ENCODE results near the gene LYZL2.
"Not testable (repeated sequence)": the region's sequence is repeated elsewhere in the genome, so short reads cannot be mapped to it uniquely, and the experiment has no call there.

The LYZL2 gene

GRCh38 chr10:30637881-30638467 lies 8.4 kb upstream of the LYZL2 start:
- no peaks in the 10 kb centered on the region for H3K27me3 ChIP-seq (ENCODE audit: control insufficient read depth, insufficient read depth, low read length)
- H3K27ac ChIP-seq (ENCODE audit: low read depth, low read length), result no peak overlapping the region
- H3K4me3 ChIP-seq (ENCODE audit: low read depth, low read length), result no peak overlapping the region
- H3K36me3 ChIP-seq (ENCODE audit: control insufficient read depth, insufficient read depth, low read length), result no peaks in the 10 kb centered on the region
- H3K9me3 ChIP-seq (ENCODE audit: control insufficient read depth, insufficient read depth, low read depth, low read length), result no peaks in the 10 kb centered on the region
- H3K4me1 ChIP-seq (ENCODE audit: control insufficient read depth, insufficient read depth, low read length), result no peaks in the 10 kb centered on the region
- no peak overlapping the region for H3K9ac ChIP-seq (ENCODE audit: low read length)

GRCh38 chr10:30631188-30631587 lies 1.6 kb upstream of the LYZL2 start:
- Histone ChIP-seq H3K36me3 (ENCODE audit: control insufficient read depth, insufficient read depth, low read length) (no peaks in the 10 kb centered on the region), H3K4me3 (ENCODE audit: low read depth, low read length) (no peak overlapping the region), H3K27me3 (ENCODE audit: control insufficient read depth, insufficient read depth, low read length) (no peaks in the 10 kb centered on the region), H3K4me1 (ENCODE audit: control insufficient read depth, insufficient read depth, low read length) (no peaks in the 10 kb centered on the region), H3K9ac (ENCODE audit: low read length) (no peak overlapping the region), H3K9me3 (ENCODE audit: control insufficient read depth, insufficient read depth, low read depth, low read length) (0 out of 2 replicates have a peak, but pooled peaks cover 4% of the 10 kb centered on the region), H3K27ac (ENCODE audit: low read depth, low read length) (no peak overlapping the region)

GRCh38 chr10:30630571-30630970 lies 1.0 kb upstream of the LYZL2 start:
- Histone ChIP-seq H3K4me1 (ENCODE audit: control insufficient read depth, insufficient read depth, low read length) (no peaks in the 10 kb centered on the region), H3K36me3 (ENCODE audit: control insufficient read depth, insufficient read depth, low read length) (no peaks in the 10 kb centered on the region), H3K4me3 (ENCODE audit: low read depth, low read length) (no peak overlapping the region), H3K27me3 (ENCODE audit: control insufficient read depth, insufficient read depth, low read length) (no peaks in the 10 kb centered on the region), H3K9me3 (ENCODE audit: control insufficient read depth, insufficient read depth, low read depth, low read length) (0 out of 2 replicates have a peak, but pooled peaks cover 4% of the 10 kb centered on the region), H3K27ac (ENCODE audit: low read depth, low read length) (no peak overlapping the region), H3K9ac (ENCODE audit: low read length) (no peak overlapping the region)

GRCh38 chr10:30628576-30628975 lies 977 bp downstream of the LYZL2 start:
- H3K27me3 ChIP-seq (ENCODE audit: control insufficient read depth, insufficient read depth, low read length); H3K4me3 ChIP-seq (ENCODE audit: low read depth, low read length); H3K9ac ChIP-seq (ENCODE audit: low read length); H3K36me3 ChIP-seq (ENCODE audit: control insufficient read depth, insufficient read depth, low read length); H3K9me3 ChIP-seq (ENCODE audit: control insufficient read depth, insufficient read depth, low read depth, low read length); H3K4me1 ChIP-seq (ENCODE audit: control insufficient read depth, insufficient read depth, low read length); H3K27ac ChIP-seq (ENCODE audit: low read depth, low read length): not testable (repeated sequence)

GRCh38 chr10:30626837-30627236 lies 2.7 kb downstream of the LYZL2 start:
- H3K27ac ChIP-seq (ENCODE audit: low read depth, low read length); H3K36me3 ChIP-seq (ENCODE audit: control insufficient read depth, insufficient read depth, low read length); H3K9me3 ChIP-seq (ENCODE audit: control insufficient read depth, insufficient read depth, low read depth, low read length); H3K4me1 ChIP-seq (ENCODE audit: control insufficient read depth, insufficient read depth, low read length); H3K9ac ChIP-seq (ENCODE audit: low read length); H3K27me3 ChIP-seq (ENCODE audit: control insufficient read depth, insufficient read depth, low read length); H3K4me3 ChIP-seq (ENCODE audit: low read depth, low read length): not testable (repeated sequence)

GRCh38 chr10:30626196-30626595 lies 3.4 kb downstream of the LYZL2 start:
- H3K27me3 ChIP-seq (ENCODE audit: control insufficient read depth, insufficient read depth, low read length); H3K36me3 ChIP-seq (ENCODE audit: control insufficient read depth, insufficient read depth, low read length); H3K4me1 ChIP-seq (ENCODE audit: control insufficient read depth, insufficient read depth, low read length); H3K9ac ChIP-seq (ENCODE audit: low read length); H3K9me3 ChIP-seq (ENCODE audit: control insufficient read depth, insufficient read depth, low read depth, low read length); H3K4me3 ChIP-seq (ENCODE audit: low read depth, low read length); H3K27ac ChIP-seq (ENCODE audit: low read depth, low read length): not testable (repeated sequence)

GRCh38 chr10:30625080-30625479 lies 4.5 kb downstream of the LYZL2 start:
- Histone ChIP-seq H3K4me3 (ENCODE audit: low read depth, low read length) (no peak overlapping the region), H3K27me3 (ENCODE audit: control insufficient read depth, insufficient read depth, low read length) (no peaks in the 10 kb centered on the region), H3K9ac (ENCODE audit: low read length) (no peak overlapping the region), H3K9me3 (ENCODE audit: control insufficient read depth, insufficient read depth, low read depth, low read length) (0 out of 2 replicates have a peak, but pooled peaks cover 4% of the 10 kb centered on the region), H3K27ac (ENCODE audit: low read depth, low read length) (no peak overlapping the region), H3K36me3 (ENCODE audit: control insufficient read depth, insufficient read depth, low read length) (no peaks in the 10 kb centered on the region), H3K4me1 (ENCODE audit: control insufficient read depth, insufficient read depth, low read length) (no peaks in the 10 kb centered on the region)

GRCh38 chr10:30619966-30620365 lies 9.6 kb downstream of the LYZL2 start:
- H3K4me1 ChIP-seq (ENCODE audit: control insufficient read depth, insufficient read depth, low read length), result no peaks in the 10 kb centered on the region
- H3K36me3 ChIP-seq (ENCODE audit: control insufficient read depth, insufficient read depth, low read length), result no peaks in the 10 kb centered on the region
- no peaks in the 10 kb centered on the region for H3K9me3 ChIP-seq (ENCODE audit: control insufficient read depth, insufficient read depth, low read depth, low read length)

GRCh38 chr10:30617070-30617469 lies 12.5 kb downstream of the LYZL2 start:
- H3K27ac ChIP-seq (ENCODE audit: low read depth, low read length), result no peak overlapping the region
- no peak overlapping the region for H3K9ac ChIP-seq (ENCODE audit: low read length)
- no peaks in the 10 kb centered on the region for H3K36me3 ChIP-seq (ENCODE audit: control insufficient read depth, insufficient read depth, low read length)
- no peaks in the 10 kb centered on the region for H3K9me3 ChIP-seq (ENCODE audit: control insufficient read depth, insufficient read depth, low read depth, low read length)
- peaks cover 4% of the 10 kb centered on the region; the same call in 1 of the 2 replicates for H3K4me1 ChIP-seq (ENCODE audit: control insufficient read depth, insufficient read depth, low read length)
- no peaks in the 10 kb centered on the region for H3K27me3 ChIP-seq (ENCODE audit: control insufficient read depth, insufficient read depth, low read length)
- H3K4me3 ChIP-seq (ENCODE audit: low read depth, low read length), result no peak overlapping the region

More at GRCh38 chr10:30619966-30620365, 9.6 kb downstream of the LYZL2 start:
- Histone ChIP-seq H3K27ac (ENCODE audit: low read depth, low read length) (no peak overlapping the region), H3K27me3 (ENCODE audit: control insufficient read depth, insufficient read depth, low read length) (no peaks in the 10 kb centered on the region), H3K4me3 (ENCODE audit: low read depth, low read length) (no peak overlapping the region), H3K9ac (ENCODE audit: low read length) (no peak overlapping the region)

- not testable (repeated sequence) for H3K4me1 ChIP-seq (ENCODE audit: control insufficient read depth, insufficient read depth, low read length); H3K9ac ChIP-seq (ENCODE audit: low read length); H3K36me3 ChIP-seq (ENCODE audit: control insufficient read depth, insufficient read depth, low read length); H3K27me3 ChIP-seq (ENCODE audit: control insufficient read depth, insufficient read depth, low read length); H3K4me3 ChIP-seq (ENCODE audit: low read depth, low read length); H3K27ac ChIP-seq (ENCODE audit: low read depth, low read length); H3K9me3 ChIP-seq (ENCODE audit: control insufficient read depth, insufficient read depth, low read depth, low read length)
Measured at GRCh38 chr10:30611041-30611440, 18.5 kb downstream of the LYZL2 start.

GRCh38 chr10:30607814-30608213 lies 21.7 kb downstream of the LYZL2 start:
- Histone ChIP-seq H3K36me3 (ENCODE audit: control insufficient read depth, insufficient read depth, low read length) (no peaks in the 10 kb centered on the region), H3K4me3 (ENCODE audit: low read depth, low read length) (no peak overlapping the region), H3K27me3 (ENCODE audit: control insufficient read depth, insufficient read depth, low read length) (no peaks in the 10 kb centered on the region), H3K9me3 (ENCODE audit: control insufficient read depth, insufficient read depth, low read depth, low read length) (no peaks in the 10 kb centered on the region), H3K4me1 (ENCODE audit: control insufficient read depth, insufficient read depth, low read length) (peaks cover 8% of the 10 kb centered on the region; the same call in 1 of the 2 replicates), H3K27ac (ENCODE audit: low read depth, low read length) (no peak overlapping the region), H3K9ac (ENCODE audit: low read length) (no peak overlapping the region)

- no peaks in the 10 kb centered on the region for H3K36me3 ChIP-seq (ENCODE audit: control insufficient read depth, insufficient read depth, low read length)
- H3K4me3 ChIP-seq (ENCODE audit: low read depth, low read length), result no peak overlapping the region
- no peaks in the 10 kb centered on the region for H3K4me1 ChIP-seq (ENCODE audit: control insufficient read depth, insufficient read depth, low read length)
- H3K27me3 ChIP-seq (ENCODE audit: control insufficient read depth, insufficient read depth, low read length), result no peaks in the 10 kb centered on the region
- no peaks in the 10 kb centered on the region for H3K9me3 ChIP-seq (ENCODE audit: control insufficient read depth, insufficient read depth, low read depth, low read length)
- H3K9ac ChIP-seq (ENCODE audit: low read length), result no peak overlapping the region
- H3K27ac ChIP-seq (ENCODE audit: low read depth, low read length), result no peak overlapping the region
Measured at GRCh38 chr10:30606313-30606712, 23.2 kb downstream of the LYZL2 start.

Data from HUES6 (cell line).